Kidney (tissue), 22 donors: ENCODE data around the gene POLR2J. TPM values are rescaled to one million over a fixed set of nuclear protein-coding genes. Genes with fewer than 3 reads are reported as not detected.
"Not testable (repeated sequence)": the region's sequence is repeated elsewhere in the genome, so short reads cannot be mapped to it uniquely, and the experiment has no call there.

Source experiments
- DNase-seq, 5 donors: peaks; one replicate each; pipeline ENCODE4 v3.0.0-alpha.2; 2013 to 2020
- FAIRE-seq: peaks from 2 replicates; lab custom pipeline; 2012; peaks lifted over from hg19 to GRCh38; lab: Jason Lieb, UNC
- H3K27ac ChIP-seq, 2 donors: one replicate each; pipeline ENCODE4 v1.7.0; 2013; ENCODE audit warnings: low read depth in 2 of 2, low read length in 2 of 2, inconsistent platforms in 1 of 2
- H3K27me3 ChIP-seq: one replicate; pipeline ENCODE4 v1.7.1; 2013; ENCODE audit warnings: low read length, inconsistent platforms; ENCODE audit not compliant: control insufficient read depth, insufficient read depth
- H3K36me3 ChIP-seq, 3 donors: one replicate each; pipeline versions ENCODE4 v1.7.0 to v1.7.1; 2013; ENCODE audit warnings: low read length in 3 of 3, control low read depth in 1 of 3, inconsistent platforms in 1 of 3; ENCODE audit not compliant: insufficient read depth in 3 of 3, control insufficient read depth in 2 of 3
- H3K4me1 ChIP-seq, 3 donors: one replicate each; pipeline versions ENCODE4 v1.7.0 to v1.7.1; 2013; ENCODE audit warnings: low read length in 3 of 3, inconsistent platforms in 1 of 3, low read depth in 1 of 3; ENCODE audit not compliant: control insufficient read depth in 2 of 3, insufficient read depth in 2 of 3
- H3K4me3 ChIP-seq, 3 donors: one replicate each; pipeline versions ENCODE4 v1.7.0 to v1.8.1; 2013; ENCODE audit warnings: low read length in 3 of 3, control low read depth in 1 of 3, inconsistent platforms in 1 of 3
- H3K9ac ChIP-seq, 3 donors: one replicate each; pipeline versions ENCODE4 v1.7.0 to v1.7.1; 2013; ENCODE audit warnings: low read length in 3 of 3, control low read depth in 1 of 3, inconsistent platforms in 1 of 3
- H3K9me3 ChIP-seq, 3 donors: one replicate each; pipeline versions ENCODE4 v1.7.0 to v1.7.1; 2013; ENCODE audit warnings: low read length in 3 of 3, control low read depth in 1 of 3, inconsistent platforms in 1 of 3; ENCODE audit not compliant: control insufficient read depth in 2 of 3, insufficient read depth in 1 of 3
- CTCF ChIP-seq: IDR thresholded peaks from 3 replicates; pipeline ENCODE4 v1.5.1; 2012; ENCODE audit warnings: mild to moderate bottlenecking, moderate library complexity, borderline replicate concordance; ENCODE audit not compliant: insufficient read depth; ENCODE audit errors: extremely low read depth
- intact Hi-C: fragments of 100-400 bp; cut with DNase I; formaldehyde crosslinking; loops from one replicate; pipeline ENCODE4 v1.11.1; 2022
- long read RNA-seq, 10 donors: library from polyadenylated mRNA in 1 of 10; unstranded in 1 of 10; transcript quantifications; one replicate each; pipeline ENCODE4 v2.0.0 and lab custom pipeline, GENCODE V29; 2021 to 2026
- polyA plus RNA-seq: library from polyadenylated mRNA; stranded (reverse); fragments of 350-450 nt; fragmentation: Illumina TruSeq; extraction: RNeasy Lipid Tissue Mini Kit (QIAGEN cat#74804); gene quantifications from one replicate; pipeline ENCODE4 v1.2.3, GENCODE V29; 2014; ENCODE audit warnings: low read depth, low replicate concordance; ENCODE audit not compliant: insufficient read depth
- total RNA-seq: library from RNA; stranded (reverse); fragmentation: NEBNext Ultra II Directional; extraction: Animal tissue kit (Norgen Biotek cat#: 25700); gene quantifications from one replicate; pipeline ENCODE4 v1.2.1, GENCODE V29; 2021
- donor health status: control.
- donor health status: control.
- donor health status: control.
- donor health status: control.
- donor health status: control.
- donor health status: DM: yes; HTN: yes; CAD: no.
- donor health status: Normal renal cell carcinoma (clear cell type).

Gene POLR2J
- 42.0 TPM for total RNA-seq
- polyA plus RNA-seq, result 117 TPM
- long read RNA-seq, donor 1, transcript POLR2J-201 (4 exons, 932 nt), result major isoform, 69 of 75 reads
- long read RNA-seq, donor 1, partial matches to known transcripts, result 6 of 75 reads
- long read RNA-seq, donor 1, other reads (novel, unspliced or antisense), result 0 of 75 reads
- long read RNA-seq, donor 2, transcript POLR2J-201 (4 exons, 932 nt), result major isoform, 78 of 87 reads
- long read RNA-seq, donor 2, partial matches to known transcripts, result 9 of 87 reads
- long read RNA-seq, donor 2, other reads (novel, unspliced or antisense), result 0 of 87 reads
- long read RNA-seq, donor 3, transcript POLR2J-201 (4 exons, 932 nt), result major isoform, 82 of 97 reads
- long read RNA-seq, donor 3, partial matches to known transcripts, result 15 of 97 reads
- long read RNA-seq, donor 3, other reads (novel, unspliced or antisense), result 0 of 97 reads
- long read RNA-seq, donor 4, transcript POLR2J-201 (4 exons, 932 nt), result major isoform, 41 of 41 reads
- long read RNA-seq, donor 4, partial matches to known transcripts, result 0 of 41 reads
- long read RNA-seq, donor 4, other reads (novel, unspliced or antisense), result 0 of 41 reads
- long read RNA-seq, donor 5, transcript POLR2J-201 (4 exons, 932 nt), result major isoform, 7 of 7 reads
- long read RNA-seq, donor 5, partial matches to known transcripts, result 0 of 7 reads
- long read RNA-seq, donor 5, other reads (novel, unspliced or antisense), result 0 of 7 reads
- long read RNA-seq, donor 6, transcript POLR2J-201 (4 exons, 932 nt), result major isoform, 128 of 134 reads
- long read RNA-seq, donor 6, partial matches to known transcripts, result 6 of 134 reads
- long read RNA-seq, donor 6, other reads (novel, unspliced or antisense), result 0 of 134 reads
- long read RNA-seq, donor 7, transcript POLR2J-201 (4 exons, 932 nt), result major isoform, 23 of 36 reads
- long read RNA-seq, donor 7, partial matches to known transcripts, result 3 of 36 reads
- long read RNA-seq, donor 7, other reads (novel, unspliced or antisense), result 10 of 36 reads
- long read RNA-seq, donor 8, transcript POLR2J-201 (4 exons, 932 nt), result major isoform, 69 of 80 reads
- long read RNA-seq, donor 8, partial matches to known transcripts, result 5 of 80 reads
- long read RNA-seq, donor 8, other reads (novel, unspliced or antisense), result 6 of 80 reads
- long read RNA-seq, donor 9, transcript POLR2J-201 (4 exons, 932 nt), result major isoform, 39 of 44 reads
- long read RNA-seq, donor 9, partial matches to known transcripts, result 5 of 44 reads
- long read RNA-seq, donor 9, other reads (novel, unspliced or antisense), result 0 of 44 reads
- long read RNA-seq, donor 10, transcript POLR2J-201 (4 exons, 932 nt), result major isoform, 46 of 69 reads
- long read RNA-seq, donor 10, partial matches to known transcripts, result 23 of 69 reads
- long read RNA-seq, donor 10, other reads (novel, unspliced or antisense), result 0 of 69 reads

GRCh38 chr7:102478314-102479208, at the start of gene POLR2J:
Gene POLR2J, minus strand, starts transcription at chr7:102478922. Its CDS starts 62 bp downstream, at chr7:102478860.
- DNase-seq, result peak; percentile 72 to 97 (median 93)
- H3K27ac ChIP-seq, intact Hi-C loops, FAIRE-seq, H3K9me3 ChIP-seq, H3K9ac ChIP-seq, H3K36me3 ChIP-seq, H3K27me3 ChIP-seq, H3K4me1 ChIP-seq, H3K4me3 ChIP-seq: not testable (repeated sequence)
- peak; percentile 57 for TF ChIP-seq CTCF

DNA sequence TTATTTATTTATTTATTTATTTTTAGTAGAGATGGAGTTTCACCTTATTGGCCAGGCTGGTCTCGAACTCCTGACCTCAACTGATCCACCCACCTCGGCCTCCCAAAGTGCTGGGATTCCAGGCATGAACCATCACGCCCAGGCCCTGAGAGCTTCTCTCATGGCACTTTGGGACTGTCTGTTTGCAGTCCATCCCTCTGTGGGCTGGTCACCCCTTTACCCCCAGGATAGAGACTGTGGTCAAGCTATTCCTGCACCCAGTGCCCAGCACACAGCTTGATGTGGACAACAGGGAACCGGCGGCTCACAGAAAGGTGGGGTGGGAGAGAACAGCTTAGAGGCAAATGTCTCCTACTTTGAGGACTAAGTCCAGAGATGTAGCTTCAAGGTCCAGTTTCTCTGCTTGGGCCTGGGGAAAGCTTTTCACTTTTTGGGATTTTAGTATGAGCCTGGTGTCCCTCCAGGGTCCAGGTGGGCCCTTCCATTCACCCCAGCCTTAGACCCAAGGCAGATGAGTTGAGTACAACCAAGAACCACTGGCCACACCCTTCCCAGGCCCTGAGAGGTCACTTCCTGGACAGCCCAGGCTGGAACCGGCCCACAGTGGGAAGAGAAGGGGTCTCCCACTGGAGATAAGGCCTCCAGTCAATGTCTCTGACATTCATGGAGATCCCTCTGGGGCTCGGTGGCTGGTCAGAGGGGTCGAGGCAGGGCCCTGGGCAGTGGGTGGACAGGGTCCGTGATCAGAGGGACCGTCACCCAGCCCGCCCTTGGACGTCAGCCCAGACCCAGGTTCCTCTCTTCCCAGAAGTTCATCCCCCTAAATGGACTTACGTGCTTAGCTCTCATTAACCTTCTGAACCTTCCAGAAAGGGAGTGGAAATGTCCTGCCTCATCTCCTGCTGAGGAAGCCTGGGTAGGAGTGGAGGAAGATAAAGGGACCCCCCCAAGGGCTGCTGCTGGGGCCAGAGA, 49.4 kb upstream of the POLR2J start:
- DNase-seq, H3K9me3 ChIP-seq, H3K4me3 ChIP-seq, intact Hi-C loops, H3K27me3 ChIP-seq, H3K27ac ChIP-seq, H3K9ac ChIP-seq, H3K4me1 ChIP-seq, FAIRE-seq, H3K36me3 ChIP-seq: not testable (repeated sequence)

DNA sequence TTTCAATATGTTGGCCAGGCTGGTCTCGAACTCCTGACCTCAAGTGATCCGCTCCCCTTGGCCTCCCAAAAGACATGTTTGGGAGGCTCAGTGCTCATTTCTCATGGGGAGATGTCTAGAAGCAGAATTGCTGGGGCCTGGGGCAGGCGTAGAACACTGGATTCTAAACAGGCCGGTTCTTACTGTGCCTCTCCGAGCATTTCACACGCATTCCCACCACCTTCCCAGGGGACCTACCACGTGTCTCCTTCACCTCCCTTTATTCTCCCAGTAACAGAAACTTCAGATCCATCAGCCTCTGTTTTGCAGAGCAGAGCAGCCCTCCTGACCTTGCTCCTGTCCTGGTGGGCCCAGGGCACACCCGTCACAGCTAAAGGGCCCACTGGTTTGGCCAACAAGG, 48.5 kb upstream of the POLR2J start:
- DNase-seq, result peak in 1 of 5 donors; percentile 19
- H3K27ac ChIP-seq, H3K27me3 ChIP-seq, H3K9ac ChIP-seq, H3K4me3 ChIP-seq, H3K4me1 ChIP-seq, intact Hi-C loops, H3K9me3 ChIP-seq, H3K36me3 ChIP-seq, FAIRE-seq: not testable (repeated sequence)

- H3K27me3 ChIP-seq, FAIRE-seq, H3K4me3 ChIP-seq, H3K27ac ChIP-seq, H3K9ac ChIP-seq, H3K36me3 ChIP-seq, intact Hi-C loops, H3K4me1 ChIP-seq, H3K9me3 ChIP-seq: not testable (repeated sequence)
- DNase-seq, result peak in 1 of 5 donors; percentile 52
Measured at GRCh38 chr7:102524803-102525202, 46.1 kb upstream of the POLR2J start.

GRCh38 chr7:102520797-102521196, 42.1 kb upstream of the POLR2J start:
- H3K27ac ChIP-seq, H3K36me3 ChIP-seq, DNase-seq, H3K4me1 ChIP-seq, FAIRE-seq, H3K4me3 ChIP-seq, H3K9ac ChIP-seq, H3K9me3 ChIP-seq, H3K27me3 ChIP-seq, intact Hi-C loops: not testable (repeated sequence)
